DOHH2 (cell line): Measurements from ENCODE around the gene PCBD1.

Experiments
- H3F3A ChIP-seq: fragments of 200-600 bp; sonication (generic), shearing (Covaris generic); 2 replicates; pipeline ENCODE4 v1.6.0; 2016; ENCODE audit warnings: antibody characterized with exemption, mild to moderate bottlenecking; ENCODE audit not compliant: control insufficient read depth, insufficient read depth
- H3K27ac ChIP-seq: fragments of 200-600 bp; sonication (generic); 2 replicates; pipeline ENCODE4 v1.5.1; 2014; ENCODE audit warnings: low read depth, mild to moderate bottlenecking, low read length, moderate library complexity
- H3K27me3 ChIP-seq: fragments of 200-600 bp; sonication (generic); 2 replicates; pipeline ENCODE4 v1.6.1; 2014; ENCODE audit warnings: mild to moderate bottlenecking, low read length, mixed read lengths; ENCODE audit not compliant: control insufficient read depth
- H3K36me3 ChIP-seq: fragments of 200-600 bp; sonication (generic); 2 replicates; pipeline ENCODE4 v1.6.1; 2014; ENCODE audit warnings: mild to moderate bottlenecking, low read length, moderate library complexity, mixed read lengths; ENCODE audit not compliant: control insufficient read depth
- H3K4me1 ChIP-seq: fragments of 200-600 bp; sonication (generic); 2 replicates; pipeline ENCODE4 v1.6.1; 2014; ENCODE audit warnings: mild to moderate bottlenecking, low read length, mixed read lengths; ENCODE audit not compliant: control insufficient read depth
- H3K4me2 ChIP-seq: fragments of 200-600 bp; sonication (generic); 2 replicates; pipeline ENCODE4 v1.6.0; 2014; ENCODE audit warnings: mild to moderate bottlenecking, low read length, moderate library complexity
- H3K4me3 ChIP-seq: fragments of 200-600 bp; sonication (generic); 2 replicates; pipeline ENCODE4 v1.5.1; 2014; ENCODE audit warnings: mild to moderate bottlenecking, low read length, mixed read lengths
- H3K79me2 ChIP-seq: fragments of 200-600 bp; sonication (generic); 2 replicates; pipeline ENCODE4 v1.6.1; 2014; ENCODE audit warnings: mild to moderate bottlenecking, low read length, mixed read lengths; ENCODE audit not compliant: control insufficient read depth
- H3K9me2 ChIP-seq: fragments of 200-600 bp; sonication (generic); replicated peaks from 2 replicates; pipeline ENCODE4 v1.6.1; 2014; ENCODE audit warnings: mild to moderate bottlenecking, low read length, mixed read lengths; ENCODE audit not compliant: control insufficient read depth
- H3K9me3 ChIP-seq: fragments of 200-600 bp; sonication (generic); 2 replicates; pipeline ENCODE4 v1.6.1; 2014; ENCODE audit warnings: antibody characterized with exemption, low read length, mixed read lengths; ENCODE audit not compliant: control insufficient read depth, insufficient read depth
- H4K20me1 ChIP-seq: fragments of 200-600 bp; sonication (generic); 2 replicates; pipeline ENCODE4 v1.6.0; 2014; ENCODE audit warnings: low read depth, mild to moderate bottlenecking, antibody characterized with exemption, low read length, moderate library complexity; ENCODE audit not compliant: control insufficient read depth, insufficient read depth
- EZH2phosphoT487 ChIP-seq: fragments of 200-600 bp; sonication (generic); IDR thresholded peaks from 2 replicates; pipeline ENCODE4 v1.6.1; 2017; ENCODE audit warnings: borderline replicate concordance, mild to moderate bottlenecking, antibody characterized with exemption, low read length, moderate library complexity, mixed read lengths
- TF ChIP-seq, protein P1 (sequence below): fragments of 200-600 bp; sonication (generic); IDR thresholded peaks from one replicate; pipeline ENCODE4 v1.5.1; 2014; ENCODE audit warnings: antibody characterized with exemption, mild to moderate bottlenecking, low read depth, low read length; ENCODE audit not compliant: poor library complexity, severe bottlenecking

Gene PCBD1

DNA sequence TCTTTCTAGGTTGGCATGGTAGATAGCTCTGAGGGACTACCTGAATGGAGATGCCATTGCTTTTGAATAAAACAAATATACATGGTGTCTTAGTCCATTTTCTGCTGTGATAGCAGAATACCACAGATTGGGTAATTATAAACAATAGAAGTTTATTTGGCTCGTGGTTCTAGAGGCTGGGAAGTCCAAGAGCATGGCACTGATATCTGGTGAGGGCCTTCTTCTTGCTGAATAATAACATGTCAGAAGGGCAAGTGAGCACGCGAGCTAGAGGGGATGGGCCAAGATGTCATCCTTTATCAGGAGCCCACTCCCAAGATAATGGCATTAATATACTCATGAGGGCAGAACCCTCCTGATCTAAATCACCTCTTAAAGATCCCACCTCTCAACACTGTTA is 50.7 kb downstream of the PCBD1 start:
- Histone ChIP-seq H3K9me3 (no peaks in the 10 kb centered on the region), H3K27ac (no peak overlapping the region), H3F3A (no peaks in the 10 kb centered on the region), H3K27me3 (no peaks in the 10 kb centered on the region), H4K20me1 (no peaks in the 10 kb centered on the region), H3K9me2 (no peaks in the 10 kb centered on the region), H3K4me3 (no peak overlapping the region), H3K36me3 (no peaks in the 10 kb centered on the region), H3K79me2 (no peaks in the 10 kb centered on the region; the same call in 1 of the 2 replicates), H3K4me2 (no peak overlapping the region), H3K4me1 (no peaks in the 10 kb centered on the region)
- TF ChIP-seq EZH2phosphoT487, result no peak
- TF ChIP-seq, protein P1, sequence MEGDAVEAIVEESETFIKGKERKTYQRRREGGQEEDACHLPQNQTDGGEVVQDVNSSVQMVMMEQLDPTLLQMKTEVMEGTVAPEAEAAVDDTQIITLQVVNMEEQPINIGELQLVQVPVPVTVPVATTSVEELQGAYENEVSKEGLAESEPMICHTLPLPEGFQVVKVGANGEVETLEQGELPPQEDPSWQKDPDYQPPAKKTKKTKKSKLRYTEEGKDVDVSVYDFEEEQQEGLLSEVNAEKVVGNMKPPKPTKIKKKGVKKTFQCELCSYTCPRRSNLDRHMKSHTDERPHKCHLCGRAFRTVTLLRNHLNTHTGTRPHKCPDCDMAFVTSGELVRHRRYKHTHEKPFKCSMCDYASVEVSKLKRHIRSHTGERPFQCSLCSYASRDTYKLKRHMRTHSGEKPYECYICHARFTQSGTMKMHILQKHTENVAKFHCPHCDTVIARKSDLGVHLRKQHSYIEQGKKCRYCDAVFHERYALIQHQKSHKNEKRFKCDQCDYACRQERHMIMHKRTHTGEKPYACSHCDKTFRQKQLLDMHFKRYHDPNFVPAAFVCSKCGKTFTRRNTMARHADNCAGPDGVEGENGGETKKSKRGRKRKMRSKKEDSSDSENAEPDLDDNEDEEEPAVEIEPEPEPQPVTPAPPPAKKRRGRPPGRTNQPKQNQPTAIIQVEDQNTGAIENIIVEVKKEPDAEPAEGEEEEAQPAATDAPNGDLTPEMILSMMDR, result no peak

DNA sequence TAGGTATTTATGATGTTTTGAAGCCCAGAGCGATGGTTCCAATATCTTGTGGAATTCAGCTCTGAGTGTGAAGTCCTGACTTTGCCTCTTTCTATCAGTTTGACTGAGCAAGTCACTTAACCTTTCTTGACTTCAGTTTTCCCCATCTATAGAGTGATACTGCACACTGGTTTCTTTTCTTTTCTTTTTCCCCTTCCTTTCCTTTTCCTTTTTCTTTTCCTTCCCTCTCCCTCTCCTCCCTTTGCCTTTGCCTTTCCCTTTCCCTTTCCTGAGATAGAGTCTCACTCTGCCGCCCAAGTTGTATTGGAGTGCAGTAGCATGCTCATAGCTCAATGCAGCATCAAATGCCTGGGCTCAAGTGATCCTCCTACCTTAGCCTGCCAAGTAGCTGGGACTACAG is 52.0 kb downstream of the PCBD1 start:
- no peak overlapping the region for H3K4me2 ChIP-seq
- H3K27ac ChIP-seq, result no peak overlapping the region
- H3K9me3 ChIP-seq, result no peaks in the 10 kb centered on the region
- no peaks in the 10 kb centered on the region for H4K20me1 ChIP-seq
- H3K4me1 ChIP-seq, result no peaks in the 10 kb centered on the region
- H3K36me3 ChIP-seq, result no peaks in the 10 kb centered on the region
- TF ChIP-seq EZH2phosphoT487, result no peak
- TF ChIP-seq, protein P1, result no peak
- H3K27me3 ChIP-seq, result no peaks in the 10 kb centered on the region
- H3K79me2 ChIP-seq, result no peaks in the 10 kb centered on the region; the same call in 1 of the 2 replicates
- H3K9me2 ChIP-seq, result no peaks in the 10 kb centered on the region
- H3F3A ChIP-seq, result no peaks in the 10 kb centered on the region
- H3K4me3 ChIP-seq, result no peak overlapping the region

DNA sequence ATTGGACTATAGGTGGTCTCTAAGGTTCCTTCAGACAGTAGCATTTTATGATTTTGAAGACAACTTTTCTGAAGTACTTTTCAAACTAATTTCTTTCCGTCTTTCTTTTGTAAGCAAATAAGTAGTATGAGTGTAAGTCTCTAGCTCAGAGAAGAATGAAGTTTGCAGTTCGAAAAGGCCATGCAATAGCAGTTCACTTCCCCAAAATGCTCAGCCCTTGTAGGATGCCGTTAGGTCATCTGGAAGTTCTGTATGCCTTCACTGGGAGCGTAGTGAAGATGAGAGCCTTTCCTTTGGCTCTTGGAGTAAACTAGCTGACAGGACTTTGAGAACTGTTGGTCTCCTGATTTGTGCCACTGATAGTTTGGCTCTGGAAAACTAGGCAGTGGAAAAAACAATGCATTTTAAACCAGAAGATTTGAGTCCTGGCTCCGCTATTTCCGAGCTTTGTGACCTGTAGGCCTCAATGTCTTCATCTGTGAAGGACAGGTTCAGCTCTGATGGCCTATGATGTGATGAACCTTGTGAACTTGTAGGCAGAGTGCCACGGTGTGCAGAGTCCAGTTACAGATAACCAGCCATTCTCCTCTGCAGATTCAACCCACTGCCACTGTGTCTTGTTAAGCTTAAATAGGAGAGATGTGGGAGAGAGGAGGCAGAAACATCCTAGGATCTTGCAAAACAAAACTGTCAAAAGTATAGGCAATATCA is 53.8 kb downstream of the PCBD1 start:
- H3K27me3 ChIP-seq, result no peaks in the 10 kb centered on the region
- no peak overlapping the region for H3K27ac ChIP-seq
- no peaks in the 10 kb centered on the region for H4K20me1 ChIP-seq
- no peaks in the 10 kb centered on the region; the same call in 1 of the 2 replicates for H3K79me2 ChIP-seq
- H3K4me2 ChIP-seq, result no peak overlapping the region
- no peaks in the 10 kb centered on the region for H3K9me2 ChIP-seq
- no peak overlapping the region for H3K4me3 ChIP-seq
- no peaks in the 10 kb centered on the region for H3K9me3 ChIP-seq
- H3K4me1 ChIP-seq, result no peaks in the 10 kb centered on the region
- TF ChIP-seq, protein P1, result no peak
- no peak for TF ChIP-seq EZH2phosphoT487
- no peaks in the 10 kb centered on the region for H3F3A ChIP-seq
- no peaks in the 10 kb centered on the region for H3K36me3 ChIP-seq
